HG03378 (cell line): ENCODE measurements around the gene ZFAND4.
A peak's percentile ranks its signal among the peaks of the same experiment; 100 is the strongest.
"Not testable (repeated sequence)": the region's sequence is repeated elsewhere in the genome, so short reads cannot be mapped to it uniquely, and the experiment has no call there.

ENCODE experiments used
- ATAC-seq: cut with Tn5 transposase; IDR thresholded peaks from one replicate; pipeline ENCODE4 v1.9.1; 2021; ENCODE audit warnings: mild to moderate bottlenecking, moderate library complexity; ENCODE audit not compliant: unreplicated experiment

ZFAND4 gene

DNA sequence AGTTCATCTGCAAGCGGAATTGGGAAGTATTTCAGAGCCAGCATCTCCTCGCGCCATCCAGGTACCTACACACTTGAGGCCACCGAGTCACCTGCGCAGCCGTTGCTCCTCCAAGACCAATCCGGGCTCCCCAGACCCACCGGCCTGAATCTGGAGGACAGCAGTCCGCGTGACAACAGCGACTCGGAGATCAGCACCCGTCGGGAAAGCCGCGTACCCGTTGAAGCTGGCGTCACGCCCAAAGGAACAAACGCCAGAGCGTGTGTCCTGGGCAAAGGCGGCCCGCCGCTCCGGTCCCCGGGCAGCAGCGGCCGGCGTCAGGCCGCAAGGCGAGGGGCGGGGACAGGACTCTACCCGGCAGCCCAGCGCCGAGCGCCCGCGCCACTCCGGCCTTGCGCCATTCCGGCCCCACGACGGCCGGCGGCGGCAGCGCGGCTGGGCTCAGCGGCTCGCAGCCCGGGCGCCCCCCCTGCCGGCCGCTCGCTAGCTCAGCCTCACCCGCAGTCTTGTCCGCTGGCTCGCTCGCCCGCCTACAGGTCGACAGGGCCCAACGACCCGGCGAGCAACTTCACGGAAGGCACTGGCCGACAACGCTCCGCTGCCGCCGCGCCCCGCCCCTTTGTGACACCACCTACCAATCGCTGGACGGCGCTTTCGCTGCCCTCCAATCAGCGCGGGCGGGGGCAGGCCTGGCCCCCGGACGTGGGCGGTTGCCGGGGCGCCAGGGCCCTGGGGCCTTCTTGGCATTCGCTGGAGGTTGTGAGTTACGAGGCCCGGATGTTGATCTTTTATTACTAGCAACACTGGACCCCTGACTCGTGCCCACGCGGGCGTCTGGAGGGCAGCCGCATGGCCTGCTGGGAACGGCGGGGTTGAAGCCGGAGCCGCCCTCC, at the start of gene ZFAND4:
TSS of gene ZFAND4 (minus strand) at position 592 of the 893 bp plus-strand sequence. CDS start 9,047 bp downstream, outside the sequence.
- ATAC-seq: peak; percentile 96

- not testable (repeated sequence) for ATAC-seq
These were observed 48.9 kb upstream of the ZFAND4 start for GRCh38 chr10:45721503-45721902.

- not testable (repeated sequence) for ATAC-seq
These were observed 45.1 kb upstream of the ZFAND4 start for GRCh38 chr10:45717642-45718041.

GRCh38 chr10:45717053-45717452, 44.5 kb upstream of the ZFAND4 start:
- not testable (repeated sequence) for ATAC-seq

GRCh38 chr10:45711223-45711622, 38.7 kb upstream of the ZFAND4 start:
- ATAC-seq: not testable (repeated sequence)

DNA sequence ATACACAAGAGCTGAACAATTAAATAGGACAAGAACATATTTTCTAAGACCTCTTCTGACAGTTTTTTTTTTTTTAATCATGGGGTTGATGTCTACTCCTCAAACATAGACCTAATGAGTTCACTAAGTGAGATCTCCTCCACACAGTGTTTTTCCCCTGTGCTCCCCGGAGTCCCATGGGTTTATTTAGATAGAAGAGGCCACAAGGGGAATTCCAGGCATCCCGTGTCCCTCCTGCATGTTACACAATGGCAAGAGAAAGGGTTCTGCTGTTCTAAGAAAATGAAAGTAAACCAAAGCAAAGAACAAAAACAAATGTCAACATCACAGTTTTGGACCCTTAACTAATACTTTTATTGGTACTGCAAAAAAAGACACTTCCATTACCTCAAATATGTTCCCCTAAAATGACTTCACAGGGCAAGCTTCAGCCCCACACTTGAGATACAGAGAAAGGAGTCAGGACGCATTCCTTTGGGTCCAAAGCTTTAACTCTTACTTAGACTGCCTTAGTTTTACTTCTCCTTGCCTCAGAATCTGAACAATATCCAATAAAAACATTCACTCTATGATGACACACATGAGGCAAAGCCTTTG, 37.7 kb upstream of the ZFAND4 start:
- ATAC-seq: peak; percentile 92

- ATAC-seq: not testable (repeated sequence)
These were observed 5.9 kb upstream of the ZFAND4 start for GRCh38 chr10:45678467-45678866.

DNA sequence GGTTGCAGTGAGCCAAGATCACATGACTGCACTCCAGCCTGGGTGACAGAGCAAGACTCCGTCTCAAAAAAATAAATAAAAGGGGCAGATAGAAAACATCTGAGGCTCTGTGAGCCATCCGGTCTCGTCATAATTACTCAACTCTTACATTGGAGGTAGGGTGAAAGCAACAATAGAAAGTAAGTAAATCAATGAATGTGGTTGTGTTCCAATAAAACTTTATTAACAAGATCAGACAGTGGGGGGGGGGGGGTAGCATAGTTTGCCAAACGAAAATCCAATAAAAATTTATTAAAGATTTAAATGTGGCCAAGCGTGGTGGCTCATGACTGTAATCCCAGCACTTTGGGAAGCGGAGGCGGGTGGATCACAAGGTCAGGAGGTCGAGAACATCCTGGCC, 2.8 kb upstream of the ZFAND4 start:
- no peak for ATAC-seq

DNA sequence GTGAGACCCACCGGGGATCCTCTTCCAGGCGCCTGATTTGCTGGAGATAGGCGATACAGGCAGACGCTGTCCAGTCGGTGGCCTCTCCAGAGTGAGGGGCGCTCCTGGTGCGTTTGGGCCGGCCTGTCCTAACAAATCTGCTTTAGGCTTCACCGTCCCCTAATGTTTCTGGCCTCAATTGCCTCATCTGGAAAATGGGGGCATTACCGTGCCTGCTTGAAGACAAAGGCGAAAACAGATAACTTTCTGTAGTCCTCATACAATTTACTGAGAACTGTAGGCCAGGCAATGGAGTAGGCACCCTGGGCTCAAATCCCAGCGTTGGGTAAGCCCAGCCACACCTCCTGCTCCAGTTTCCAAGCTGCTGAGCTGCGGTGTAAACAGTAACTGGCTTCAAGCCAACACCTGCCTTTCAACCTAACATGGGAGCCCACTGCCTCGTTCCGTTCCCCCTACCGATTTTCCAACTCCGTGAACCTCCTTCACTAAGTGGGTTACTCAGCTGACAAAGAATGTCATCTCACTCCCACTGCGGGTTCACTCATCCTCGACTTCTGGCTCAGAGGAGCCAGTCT, 589 bp upstream of the ZFAND4 start:
- no peak for ATAC-seq

GRCh38 chr10:45671300-45671699, 1.3 kb downstream of the ZFAND4 start:
- not testable (repeated sequence) for ATAC-seq

- ATAC-seq: not testable (repeated sequence)
These were observed 2.7 kb downstream of the ZFAND4 start for GRCh38 chr10:45669897-45670296.

DNA sequence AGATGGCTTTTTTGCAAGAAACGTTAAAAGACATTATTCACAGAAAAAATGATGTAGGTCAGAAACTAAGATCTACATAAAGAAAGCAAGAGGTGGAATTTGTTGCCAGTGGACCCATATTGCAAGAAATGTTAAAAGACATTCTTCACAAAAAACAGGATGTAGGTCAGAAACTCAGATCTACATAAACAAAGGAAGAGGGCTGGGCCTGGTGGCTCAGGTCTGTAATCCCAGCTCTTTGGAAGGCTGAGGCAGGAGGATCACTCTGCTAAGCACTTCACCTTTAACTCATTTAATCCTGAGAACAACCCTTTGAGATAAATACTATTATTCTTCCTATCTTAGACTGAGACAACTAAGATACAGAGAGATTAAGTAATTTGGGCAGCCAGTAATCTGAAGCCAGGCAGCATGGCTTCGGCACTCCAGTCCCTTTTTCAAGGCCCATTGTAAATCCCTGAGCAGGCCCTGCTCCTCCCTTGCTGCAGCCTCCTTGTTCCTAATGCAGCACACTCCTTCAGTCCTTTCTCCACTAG, 11.6 kb downstream of the ZFAND4 start:
- no peak for ATAC-seq

GRCh38 chr10:45657033-45657926, 15.3 kb downstream of the ZFAND4 start:
- ATAC-seq: no peak

DNA sequence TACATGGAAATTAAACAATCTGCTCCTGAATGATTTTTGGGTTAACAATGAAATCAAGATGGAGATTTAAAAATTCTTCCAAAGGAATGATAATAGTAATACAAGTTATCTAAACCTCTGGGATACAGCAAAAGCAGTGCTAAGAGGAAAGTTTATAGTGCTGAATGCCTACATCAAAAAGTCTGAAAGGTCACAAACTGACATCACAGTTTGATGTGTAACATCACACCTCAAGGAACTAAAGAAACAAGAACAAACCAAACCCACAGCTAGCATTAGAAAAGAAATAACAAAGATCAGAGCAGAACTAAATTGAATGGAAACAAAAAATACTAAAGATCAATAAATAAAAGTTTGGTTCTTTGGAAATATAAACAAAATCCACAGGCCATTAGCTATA, 17.4 kb downstream of the ZFAND4 start:
- ATAC-seq: no peak

- not testable (repeated sequence) for ATAC-seq
These were observed 17.8 kb downstream of the ZFAND4 start for GRCh38 chr10:45654753-45655141.

DNA sequence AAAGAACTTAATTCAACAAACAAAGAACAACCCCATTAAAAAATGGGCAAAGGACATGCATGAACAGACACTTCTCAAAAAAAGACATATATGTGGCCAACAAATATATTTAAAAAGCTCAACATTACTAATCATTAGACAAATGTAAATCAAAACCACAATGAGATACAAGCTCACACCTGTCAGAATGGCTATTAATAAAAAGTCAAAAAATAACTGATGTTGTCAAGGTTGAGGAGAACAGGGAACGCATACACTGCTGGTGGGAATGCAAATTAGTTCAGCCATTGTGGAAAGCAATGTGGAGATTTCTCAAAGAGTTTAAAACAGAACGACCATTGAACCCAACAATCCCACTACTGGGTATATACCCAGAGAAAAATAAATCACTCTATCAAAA, 19.1 kb downstream of the ZFAND4 start:
- ATAC-seq: peak; percentile 72

DNA sequence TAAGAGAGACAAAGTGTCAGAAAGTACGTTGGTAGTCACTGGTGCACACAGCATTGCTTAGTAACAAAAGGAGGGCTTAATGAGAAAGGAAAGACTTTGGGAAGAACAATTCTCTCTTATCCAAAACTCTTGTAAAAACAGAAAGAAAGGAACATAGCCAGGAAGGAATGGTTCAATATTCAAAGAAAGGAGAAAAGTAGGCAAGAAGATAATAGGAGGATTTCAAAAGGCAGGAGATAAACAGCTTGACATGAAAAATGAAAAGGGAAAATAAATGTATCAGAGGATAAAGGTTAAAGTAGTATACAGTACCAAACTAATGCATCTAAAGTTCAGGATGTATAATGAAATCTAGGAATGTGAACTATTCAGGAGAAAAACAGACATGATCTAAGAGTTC, 20.1 kb downstream of the ZFAND4 start:
- no peak for ATAC-seq

DNA sequence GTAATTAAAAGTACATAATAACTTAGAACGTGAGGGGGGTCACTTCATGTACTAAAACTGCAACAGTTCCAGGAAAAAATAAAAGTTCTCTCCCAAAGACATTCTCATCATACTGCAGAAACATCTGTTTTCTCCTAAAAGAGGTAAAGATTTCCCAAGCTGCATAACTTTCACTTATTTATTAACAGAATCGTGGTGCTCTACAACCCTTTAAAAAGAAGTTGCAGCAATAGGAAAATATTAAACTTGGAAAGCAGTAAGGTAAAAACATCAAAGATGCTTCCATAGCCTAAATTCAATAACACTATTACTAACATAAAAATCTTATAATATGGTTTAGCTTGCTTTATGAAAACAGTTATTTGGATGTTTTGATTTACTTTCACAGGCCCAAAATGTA, 23.3 kb downstream of the ZFAND4 start:
- ATAC-seq: no peak

GRCh38 chr10:45647118-45647517, 25.5 kb downstream of the ZFAND4 start:
- no peak for ATAC-seq

DNA sequence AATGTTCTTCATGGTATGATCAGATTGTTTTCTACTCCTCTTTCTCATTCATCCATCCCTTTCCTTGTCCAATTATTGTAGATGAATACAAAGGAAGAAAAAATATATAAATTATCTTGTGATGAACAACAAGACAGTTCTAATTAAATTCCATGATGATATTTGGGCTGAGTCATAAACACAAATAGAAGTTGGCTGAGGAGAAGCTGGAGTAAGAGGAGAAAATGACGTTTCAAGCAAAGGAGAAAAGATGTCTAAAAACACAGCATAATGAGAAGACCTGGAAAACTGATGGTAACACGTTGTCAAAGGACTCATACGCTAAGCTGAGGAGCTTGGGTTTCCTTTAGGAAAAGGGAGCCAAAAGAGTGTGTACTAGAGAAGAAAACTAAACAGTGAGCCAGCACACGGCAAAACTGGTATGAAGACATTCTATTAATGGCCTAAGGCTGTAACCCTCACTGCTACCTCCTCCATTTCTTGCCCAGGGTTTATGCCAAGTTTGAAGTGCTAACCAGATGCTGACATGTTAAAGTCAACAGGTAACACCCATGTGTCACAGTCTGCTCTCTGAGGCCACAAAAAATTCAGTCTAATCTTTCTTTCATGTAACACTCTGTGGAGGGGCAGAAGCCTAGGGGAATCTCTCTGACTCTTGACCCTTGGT, 26.1 kb downstream of the ZFAND4 start:
- no peak for ATAC-seq
